H7 (cell line): Measurements from ENCODE around the gene AK9. TPM values are rescaled to one million over a fixed set of nuclear protein-coding genes. Genes with fewer than 3 reads are reported as not detected.
"Not testable (repeated sequence)": the region's sequence is repeated elsewhere in the genome, so short reads cannot be mapped to it uniquely, and the experiment has no call there.

ENCODE experiments used
- DNase-seq: peaks from one replicate; pipeline ENCODE4 v3.0.0; 2012
- H3K27me3 ChIP-seq: 2 replicates; pipeline ENCODE4 v1.6.0; 2011; ENCODE audit warnings: mild to moderate bottlenecking, low read length; ENCODE audit not compliant: control insufficient read depth, insufficient read depth
- H3K36me3 ChIP-seq: replicated peaks from 2 replicates; pipeline ENCODE4 v1.5.1; 2011; ENCODE audit warnings: low read length; ENCODE audit not compliant: control insufficient read depth, insufficient read depth
- H3K4me3 ChIP-seq: 2 replicates; pipeline ENCODE4 v1.5.1; 2011; ENCODE audit warnings: low read depth, mild to moderate bottlenecking, control low read depth, low read length, moderate library complexity; ENCODE audit not compliant: insufficient read depth
- total RNA-seq: library from RNA; depleted of rRNA; stranded (reverse); fragments of >200 nt; shearing (Covaris generic); gene quantifications from 2 replicates; pipeline ENCODE4 v1.2.3, GENCODE V29; 2014

AK9 gene
- total RNA-seq, 1 experiment from 2014 or later: 1.2 TPM

- peaks cover 29% of the 10 kb centered on the region for H3K36me3 ChIP-seq
- DNase-seq: no peak
- H3K27me3 ChIP-seq: no peaks in the 10 kb centered on the region
- H3K4me3 ChIP-seq: no peak overlapping the region
Measured at GRCh38 chr6:109465772-109466171, 225.2 kb downstream of the AK9 start.

GRCh38 chr6:109461733-109462526 lies 229.1 kb downstream of the AK9 start:
- H3K4me3 ChIP-seq: no peak overlapping the region
- H3K36me3 ChIP-seq: peaks cover 20% of the 10 kb centered on the region
- no peaks in the 10 kb centered on the region for H3K27me3 ChIP-seq
- DNase-seq: no peak

- DNase-seq, H3K4me3 ChIP-seq, H3K27me3 ChIP-seq: not testable (repeated sequence)
- H3K36me3 ChIP-seq: peaks cover 17% of the 10 kb centered on the region
Measured at GRCh38 chr6:109461205-109461604, 229.8 kb downstream of the AK9 start.

GRCh38 chr6:109460161-109460829 lies 230.7 kb downstream of the AK9 start:
- no peaks in the 10 kb centered on the region for H3K27me3 ChIP-seq
- H3K4me3 ChIP-seq: no peak overlapping the region
- no peak for DNase-seq
- H3K36me3 ChIP-seq: peaks cover 8% of the 10 kb centered on the region

GRCh38 chr6:109458774-109459531 lies 232.0 kb downstream of the AK9 start:
- Histone ChIP-seq H3K4me3 (no peak overlapping the region), H3K27me3 (no peaks in the 10 kb centered on the region), H3K36me3 (peaks cover 4% of the 10 kb centered on the region)
- peak; percentile 35 for DNase-seq

- no peaks in the 10 kb centered on the region for H3K27me3 ChIP-seq
- no peak for DNase-seq
- no peak overlapping the region for H3K4me3 ChIP-seq
- H3K36me3 ChIP-seq: peaks cover 2% of the 10 kb centered on the region
Measured at GRCh38 chr6:109457562-109457996, 233.4 kb downstream of the AK9 start.

- Histone ChIP-seq H3K4me3 (peak overlapping the region; percentile 97), H3K36me3 (peaks cover 4% of the 10 kb centered on the region), H3K27me3 (no peaks in the 10 kb centered on the region)
- DNase-seq: peak; percentile 42
Measured at GRCh38 chr6:109456710-109457561, 234.1 kb downstream of the AK9 start.

GRCh38 chr6:109456111-109456583 lies 234.9 kb downstream of the AK9 start:
- Histone ChIP-seq H3K36me3 (peaks cover 8% of the 10 kb centered on the region), H3K4me3 (peak overlapping the region; percentile 97), H3K27me3 (no peaks in the 10 kb centered on the region)
- peak; percentile 82 for DNase-seq

GRCh38 chr6:109455437-109456110 lies 235.4 kb downstream of the AK9 start, which contains the start of gene MICAL1:
Gene MICAL1, minus strand, starts transcription at chr6:109455772. Its CDS starts 1,576 bp downstream, at chr6:109454196.
- peak within 1 kb of the TSS; percentile 97 for H3K4me3 ChIP-seq
- no peaks in the 10 kb centered on the region for H3K27me3 ChIP-seq
- peaks cover 8% of the 10 kb centered on the region for H3K36me3 ChIP-seq
- DNase-seq: peak; percentile 92

- H3K27me3 ChIP-seq: no peaks in the 10 kb centered on the region
Measured at GRCh38 chr6:109454496-109455436, 236.2 kb downstream of the AK9 start.

GRCh38 chr6:109453594-109454495 lies 237.2 kb downstream of the AK9 start:
- H3K27me3 ChIP-seq: no peaks in the 10 kb centered on the region
- no peak overlapping the region for H3K4me3 ChIP-seq
- H3K36me3 ChIP-seq: peaks cover 8% of the 10 kb centered on the region
- peak; percentile 59 for DNase-seq

More at GRCh38 chr6:109454496-109455436, 236.2 kb downstream of the AK9 start:
- DNase-seq: peak; percentile 75
- Histone ChIP-seq H3K4me3 (peak overlapping the region; percentile 97), H3K36me3 (peaks cover 8% of the 10 kb centered on the region)

GRCh38 chr6:109453156-109453555 lies 237.8 kb downstream of the AK9 start:
- H3K4me3 ChIP-seq: no peak overlapping the region
- peaks cover 8% of the 10 kb centered on the region for H3K36me3 ChIP-seq
- no peak for DNase-seq
- H3K27me3 ChIP-seq: no peaks in the 10 kb centered on the region
